ENCODE data around the gene CTTN.

Gene CTTN

GRCh38 chr11:70477609-70478008 lies 79.3 kb downstream of the CTTN start:
- no peak for DNase-seq

- no peak for DNase-seq
Observed at GRCh38 chr11:70478166-70478890, 80.0 kb downstream of the CTTN start.

- DNase-seq = no peak
Observed at GRCh38 chr11:70480711-70481110, 82.4 kb downstream of the CTTN start.

GRCh38 chr11:70481625-70482528 lies 83.5 kb downstream of the CTTN start:
- no peak for DNase-seq

- no peak for DNase-seq
Observed at GRCh38 chr11:70482529-70482917, 84.2 kb downstream of the CTTN start.

- DNase-seq = no peak
Observed at GRCh38 chr11:70483077-70483861, 84.9 kb downstream of the CTTN start.

- DNase-seq = no peak
Observed at GRCh38 chr11:70483917-70484316, 85.6 kb downstream of the CTTN start.

GRCh38 chr11:70485326-70486025 lies 87.1 kb downstream of the CTTN start:
- no peak for DNase-seq

GRCh38 chr11:70486026-70486415 lies 87.7 kb downstream of the CTTN start:
- no peak for DNase-seq
